Measurements from ENCODE around the gene ZNRF1.

- TF ChIP-seq EZH2 (IDR thresholded peaks at IDR 0.05; ENCODE audit: low read depth, low read length, severe bottlenecking) (no peak), NRF1 (IDR thresholded peaks at IDR 0.05; ENCODE audit: low read depth, low read length) (no peak), EP300 (IDR thresholded peaks at IDR 0.05; ENCODE audit: borderline replicate concordance in 1 of 2, low read depth in 2 of 2, low read length in 2 of 2) (no peak), JUND (IDR thresholded peaks at IDR 0.05; ENCODE audit: low read length) (no peak)
Measured at GRCh38 chr16:75072239-75072947, 73.6 kb downstream of the ZNRF1 start.

Measured in H1 (cell line).